GM19193 (cell line): ENCODE data around the gene INO80.

Experiments
- POLR2A ChIP-seq: IDR thresholded peaks from 4 replicates; pipeline ENCODE4 v1.6.1; 2011; ENCODE audit not compliant: insufficient read depth, insufficient read length; ENCODE audit errors: extremely low read depth

The INO80 gene

DNA sequence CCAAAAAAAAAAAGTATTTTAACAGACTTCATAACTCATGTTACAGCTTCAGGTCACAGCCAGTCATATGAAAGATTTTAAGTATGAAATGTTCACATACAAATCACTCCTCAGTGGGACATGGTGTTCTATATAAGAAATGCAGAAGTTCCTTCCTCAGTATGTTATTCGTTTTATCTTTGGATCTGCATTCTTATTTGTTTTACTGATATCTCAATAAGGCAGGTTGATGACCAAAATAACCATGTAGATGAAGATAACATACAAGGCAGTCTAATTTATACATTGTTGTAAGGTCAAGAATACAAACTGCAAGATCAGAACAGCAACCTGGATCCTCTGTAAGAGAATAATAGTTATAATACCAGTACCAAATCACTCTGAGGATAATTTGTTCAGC, 87.2 kb downstream of the INO80 start:
- TF ChIP-seq POLR2A, result no peak

GRCh38 chr15:41025393-41025792, 90.7 kb downstream of the INO80 start:
- TF ChIP-seq POLR2A, result no peak

- TF ChIP-seq POLR2A, result no peak
Measured at GRCh38 chr15:41024885-41025284, 91.2 kb downstream of the INO80 start.

DNA sequence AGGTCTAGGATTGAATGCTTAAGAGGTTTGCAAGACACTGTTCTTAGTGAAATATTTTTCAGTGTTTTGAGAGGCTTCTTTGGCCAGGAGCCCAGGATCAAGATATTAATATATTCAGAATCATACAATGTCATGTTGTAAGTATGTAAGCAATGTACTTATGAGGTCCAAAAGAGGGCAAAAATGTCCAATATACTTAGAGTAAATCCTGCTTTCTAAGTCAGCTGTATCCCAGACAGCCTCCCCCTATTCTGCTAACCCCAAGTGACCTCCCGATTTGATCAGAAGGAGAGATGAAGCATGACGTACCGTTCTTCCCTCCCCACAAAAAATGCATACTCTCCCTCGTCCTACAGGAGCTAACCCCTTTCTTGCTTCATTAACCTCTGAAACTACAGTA, 91.9 kb downstream of the INO80 start:
- no peak for TF ChIP-seq POLR2A

GRCh38 chr15:41022487-41023090, 93.5 kb downstream of the INO80 start:
- no peak for TF ChIP-seq POLR2A

DNA sequence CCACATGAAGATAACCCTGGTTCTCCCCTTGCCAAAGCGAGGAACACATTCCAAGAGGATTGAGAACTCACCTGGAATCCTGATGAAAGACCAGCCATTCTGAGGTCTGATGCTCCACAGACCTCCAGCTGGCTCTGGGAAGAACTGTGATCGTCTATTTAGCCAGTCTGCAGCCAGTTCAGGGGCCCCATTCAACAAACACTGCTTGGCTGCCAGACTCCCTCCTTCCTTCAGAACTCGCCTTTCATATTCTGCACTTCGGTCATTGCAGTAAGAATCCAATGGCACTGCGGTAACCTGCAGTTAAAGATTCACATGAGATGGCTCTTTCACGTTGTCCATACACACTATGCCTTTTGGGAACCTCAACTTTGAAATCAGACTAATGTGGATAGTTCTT, 95.3 kb downstream of the INO80 start:
- TF ChIP-seq POLR2A, result no peak

DNA sequence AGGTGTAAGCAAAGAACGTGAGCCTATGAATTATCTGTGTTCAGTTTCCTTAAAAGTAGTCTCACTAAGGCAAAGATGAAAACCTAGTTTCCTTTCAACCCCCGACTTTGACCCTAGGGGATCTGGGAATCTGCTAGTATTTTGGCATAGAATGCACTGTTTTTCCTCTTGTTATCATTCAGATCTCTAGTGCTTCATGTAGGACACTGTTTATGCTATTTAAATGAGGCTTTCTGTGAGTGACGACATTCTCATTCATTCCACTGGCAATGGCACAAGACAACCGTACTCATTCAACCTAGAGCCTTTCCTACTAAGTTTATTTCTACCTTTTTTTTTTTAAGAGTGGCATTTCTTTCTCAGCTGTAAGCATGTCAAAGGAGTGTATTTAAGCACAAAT, 95.8 kb downstream of the INO80 start:
- TF ChIP-seq POLR2A, result no peak

DNA sequence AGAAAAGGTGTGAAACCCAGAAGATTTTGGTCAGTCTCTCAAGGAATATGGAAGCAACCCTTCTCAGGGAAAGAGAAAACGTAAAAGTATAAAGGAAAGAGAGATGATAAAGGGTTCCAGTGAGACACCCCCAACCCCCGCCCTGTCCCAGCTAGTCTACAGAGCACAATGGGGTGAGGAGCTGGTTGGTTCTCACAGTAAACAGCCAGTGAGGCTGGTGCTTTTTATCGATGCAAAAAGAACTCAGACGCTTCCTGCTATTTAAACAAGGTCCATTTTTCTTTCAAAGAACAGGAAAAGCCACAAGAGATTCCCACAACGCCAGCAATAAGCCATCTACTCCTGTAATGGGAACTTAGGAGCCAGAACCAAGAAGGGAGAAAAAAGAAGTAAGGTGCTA, 96.9 kb downstream of the INO80 start:
- TF ChIP-seq POLR2A, result no peak

GRCh38 chr15:41018534-41018933, 97.5 kb downstream of the INO80 start:
- TF ChIP-seq POLR2A, result no peak

GRCh38 chr15:41017066-41017735, 98.9 kb downstream of the INO80 start:
- no peak for TF ChIP-seq POLR2A

- no peak for TF ChIP-seq POLR2A
Measured at GRCh38 chr15:41013691-41014414, 102.2 kb downstream of the INO80 start.

GRCh38 chr15:41011055-41011815, 104.8 kb downstream of the INO80 start:
- no peak for TF ChIP-seq POLR2A

DNA sequence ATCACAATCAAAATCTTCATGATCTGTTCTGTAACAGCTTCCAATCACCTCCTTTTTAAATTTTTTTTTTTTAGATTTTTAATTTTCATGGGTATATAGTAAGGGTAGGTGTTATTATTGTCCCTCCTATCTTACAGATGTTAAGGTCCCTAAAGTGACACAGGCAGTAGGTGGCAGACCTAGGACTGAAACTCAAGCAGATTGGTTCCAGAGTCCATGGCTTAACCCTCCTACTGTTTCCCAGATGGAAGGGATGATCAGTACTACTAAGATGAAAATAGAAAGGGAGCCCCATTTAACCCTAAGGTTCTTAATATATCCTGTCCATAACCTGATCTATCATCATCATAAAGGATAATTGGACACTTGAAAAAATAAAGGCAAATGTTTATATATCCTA, 105.7 kb downstream of the INO80 start:
- TF ChIP-seq POLR2A, result no peak

- TF ChIP-seq POLR2A, result no peak
Measured at GRCh38 chr15:41006479-41006878, 109.6 kb downstream of the INO80 start.

- no peak for TF ChIP-seq POLR2A
Measured at GRCh38 chr15:41004490-41004889, 111.6 kb downstream of the INO80 start.
